H1 (cell line): ENCODE results near the gene PPP2R2C.

Source experiments
- BRCA1 ChIP-seq: IDR thresholded peaks from 2 replicates; pipeline ENCODE4 v1.6.1; 2012; ENCODE audit warnings: low read depth, low read length, improper control_type of control experiment
- CEBPB ChIP-seq: IDR thresholded peaks from 2 replicates; pipeline ENCODE4 v1.6.1; 2012; ENCODE audit warnings: low read depth, low read length
- CHD2 ChIP-seq: IDR thresholded peaks from 2 replicates; pipeline ENCODE4 v1.6.1; 2012; ENCODE audit warnings: low read length, improper control_type of control experiment
- CREB1 ChIP-seq: IDR thresholded peaks from 2 replicates; pipeline ENCODE4 v1.6.1; 2012; ENCODE audit warnings: inconsistent platforms
- EP300 ChIP-seq, 2 experiments: IDR thresholded peaks; 1 replicate in 1 of 2; 2 replicates in 1 of 2; pipeline ENCODE4 v1.6.1; 2011 to 2012; ENCODE audit warnings: low read depth in 2 of 2, low read length in 2 of 2, mild to moderate bottlenecking in 2 of 2, borderline replicate concordance in 1 of 2, inconsistent platforms in 1 of 2, moderate library complexity in 1 of 2
- EZH2 ChIP-seq: fragments of 200-600 bp; sonication (generic); IDR thresholded peaks from 2 replicates; pipeline ENCODE4 v1.7.1; 2012; ENCODE audit warnings: low read depth, mild to moderate bottlenecking, moderate library complexity, low read length, inconsistent platforms; ENCODE audit not compliant: severe bottlenecking
- GTF2F1 ChIP-seq: IDR thresholded peaks from 2 replicates; pipeline ENCODE4 v1.6.1; 2012; ENCODE audit warnings: low read depth, low read length, improper control_type of control experiment, borderline replicate concordance
- POLR2A ChIP-seq, 2 experiments: IDR thresholded peaks; 1 replicate in 1 of 2; 2 replicates in 1 of 2; pipeline ENCODE4 v1.6.1; 2011; ENCODE audit warnings: low read depth in 2 of 2, low read length in 2 of 2, mild to moderate bottlenecking in 2 of 2; ENCODE audit errors: control extremely low read depth in 1 of 2
- TBP ChIP-seq: IDR thresholded peaks from 2 replicates; pipeline ENCODE4 v1.6.1; 2011; ENCODE audit warnings: low read depth, low read length, improper control_type of control experiment
- TCF12 ChIP-seq: IDR thresholded peaks from 2 replicates; pipeline ENCODE4 v1.6.1; 2011; ENCODE audit warnings: low read depth, mild to moderate bottlenecking, low read length
- TEAD4 ChIP-seq: IDR thresholded peaks from 2 replicates; pipeline ENCODE4 v1.6.1; 2012; ENCODE audit warnings: low read depth, low read length, inconsistent platforms, mixed read lengths
- YY1 ChIP-seq: IDR thresholded peaks from 2 replicates; pipeline ENCODE4 v1.6.1; 2011; ENCODE audit warnings: low read depth, mild to moderate bottlenecking, low read length
- TF ChIP-seq, protein P1 (sequence below), 3 experiments: IDR thresholded peaks; 1 replicate in 2 of 3; 2 replicates in 1 of 3; pipeline versions ENCODE4 v1.5.1 to v1.6.1; 2011; ENCODE audit warnings: low read length in 3 of 3, mild to moderate bottlenecking in 3 of 3, inconsistent platforms in 2 of 3, low read depth in 1 of 3, moderate library complexity in 1 of 3; ENCODE audit not compliant: insufficient read depth in 1 of 3; ENCODE audit errors: control extremely low read depth in 1 of 3
- TF ChIP-seq, protein P2 (sequence below): IDR thresholded peaks from 2 replicates; pipeline ENCODE4 v1.6.1; 2011; ENCODE audit warnings: low read depth, mild to moderate bottlenecking, low read length; ENCODE audit not compliant: insufficient read depth

DNA sequence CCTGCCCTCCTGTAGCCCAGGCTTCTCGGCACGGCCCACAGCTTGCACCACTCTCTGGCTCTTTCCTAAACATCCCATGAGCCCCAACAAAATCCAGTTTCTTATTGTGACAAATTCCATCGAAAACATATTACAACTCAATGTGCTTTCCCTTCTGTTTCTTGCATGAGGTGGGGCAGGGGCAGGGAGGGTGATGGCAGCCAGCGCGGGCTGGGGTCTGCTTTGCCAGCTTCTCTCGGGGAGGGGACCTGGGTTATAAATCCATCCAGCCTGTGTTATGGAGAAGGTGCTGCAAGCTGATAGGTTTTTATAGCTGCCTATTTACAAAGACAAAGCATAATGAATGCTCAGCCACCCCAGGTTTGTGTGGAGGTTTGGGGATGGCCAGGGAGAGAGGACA, 21.1 kb downstream of the PPP2R2C start:
- TF ChIP-seq, protein P1, sequence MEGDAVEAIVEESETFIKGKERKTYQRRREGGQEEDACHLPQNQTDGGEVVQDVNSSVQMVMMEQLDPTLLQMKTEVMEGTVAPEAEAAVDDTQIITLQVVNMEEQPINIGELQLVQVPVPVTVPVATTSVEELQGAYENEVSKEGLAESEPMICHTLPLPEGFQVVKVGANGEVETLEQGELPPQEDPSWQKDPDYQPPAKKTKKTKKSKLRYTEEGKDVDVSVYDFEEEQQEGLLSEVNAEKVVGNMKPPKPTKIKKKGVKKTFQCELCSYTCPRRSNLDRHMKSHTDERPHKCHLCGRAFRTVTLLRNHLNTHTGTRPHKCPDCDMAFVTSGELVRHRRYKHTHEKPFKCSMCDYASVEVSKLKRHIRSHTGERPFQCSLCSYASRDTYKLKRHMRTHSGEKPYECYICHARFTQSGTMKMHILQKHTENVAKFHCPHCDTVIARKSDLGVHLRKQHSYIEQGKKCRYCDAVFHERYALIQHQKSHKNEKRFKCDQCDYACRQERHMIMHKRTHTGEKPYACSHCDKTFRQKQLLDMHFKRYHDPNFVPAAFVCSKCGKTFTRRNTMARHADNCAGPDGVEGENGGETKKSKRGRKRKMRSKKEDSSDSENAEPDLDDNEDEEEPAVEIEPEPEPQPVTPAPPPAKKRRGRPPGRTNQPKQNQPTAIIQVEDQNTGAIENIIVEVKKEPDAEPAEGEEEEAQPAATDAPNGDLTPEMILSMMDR (IDR thresholded peaks at IDR 0.05; ENCODE audit: control extremely low read depth in 1 of 3, insufficient read depth in 1 of 3, low read depth in 1 of 3, low read length in 3 of 3) = no peak
- TF ChIP-seq TEAD4 = no peak
- no peak for TF ChIP-seq EP300 (IDR thresholded peaks at IDR 0.05; ENCODE audit: borderline replicate concordance in 1 of 2, low read depth in 2 of 2, low read length in 2 of 2)
- no peak for TF ChIP-seq CHD2
- no peak for TF ChIP-seq GTF2F1
- no peak for TF ChIP-seq YY1
- no peak for TF ChIP-seq CREB1
- TF ChIP-seq TCF12 = no peak
- no peak for TF ChIP-seq EZH2
- no peak for TF ChIP-seq BRCA1
- TF ChIP-seq CEBPB = no peak
- TF ChIP-seq TBP = no peak
- TF ChIP-seq POLR2A (IDR thresholded peaks at IDR 0.05; ENCODE audit: control extremely low read depth in 1 of 2, low read depth in 2 of 2, low read length in 2 of 2) = no peak
- TF ChIP-seq, protein P2, sequence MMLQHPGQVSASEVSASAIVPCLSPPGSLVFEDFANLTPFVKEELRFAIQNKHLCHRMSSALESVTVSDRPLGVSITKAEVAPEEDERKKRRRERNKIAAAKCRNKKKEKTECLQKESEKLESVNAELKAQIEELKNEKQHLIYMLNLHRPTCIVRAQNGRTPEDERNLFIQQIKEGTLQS = no peak
